Activated CD4-positive, alpha-beta T cell treated with anti-CD3 and anti-CD28 coated beads, Interleukin-2, amount 50 U/mL, for 1 hour (primary cell): ENCODE data around the gene MAMDC2.

Source experiments
- DNase-seq: peaks from one replicate; pipeline ENCODE4 v3.0.0-alpha.2; 2020

MAMDC2 gene

DNA sequence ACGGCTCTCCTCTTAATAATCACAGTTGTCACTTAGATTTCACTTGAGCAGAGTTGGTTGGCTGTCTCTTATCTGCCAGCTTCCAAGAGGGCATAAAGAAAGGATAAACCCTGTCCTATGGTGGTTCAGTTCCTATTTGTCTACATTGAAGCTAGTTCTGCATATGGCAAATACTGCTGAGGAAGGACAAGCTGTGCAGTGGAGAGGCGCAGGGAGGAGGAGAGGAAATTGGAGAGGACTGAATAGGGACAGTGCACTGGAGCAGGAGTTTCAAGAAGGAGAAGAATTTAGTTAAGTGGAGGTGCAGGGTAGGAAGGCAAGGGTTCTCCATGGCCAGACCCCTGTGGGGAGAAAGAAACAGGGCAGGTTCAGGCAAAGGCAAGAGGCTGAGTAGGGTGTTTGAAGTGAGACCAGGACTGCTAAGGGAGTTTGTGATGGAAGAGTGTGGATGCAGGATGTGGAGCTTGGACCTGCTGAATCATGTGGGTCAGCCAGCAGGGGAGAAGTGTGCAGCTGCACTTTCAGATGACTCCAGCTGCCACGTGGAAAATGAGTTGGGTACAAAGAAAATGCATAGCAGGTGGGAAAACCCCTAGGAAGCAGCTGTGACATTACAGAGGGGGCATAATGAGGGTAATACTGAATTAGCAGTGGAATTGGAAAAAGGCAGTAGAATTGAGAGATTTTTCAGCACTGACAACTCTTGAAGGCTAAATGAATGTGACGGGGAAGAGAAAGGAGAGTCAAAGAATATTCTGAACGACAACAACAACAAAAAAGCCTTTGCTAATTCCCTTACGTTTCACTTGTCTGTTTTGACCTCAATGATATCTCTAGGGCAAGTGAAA is 66.8 kb downstream of the MAMDC2 start:
- no peak for DNase-seq

DNA sequence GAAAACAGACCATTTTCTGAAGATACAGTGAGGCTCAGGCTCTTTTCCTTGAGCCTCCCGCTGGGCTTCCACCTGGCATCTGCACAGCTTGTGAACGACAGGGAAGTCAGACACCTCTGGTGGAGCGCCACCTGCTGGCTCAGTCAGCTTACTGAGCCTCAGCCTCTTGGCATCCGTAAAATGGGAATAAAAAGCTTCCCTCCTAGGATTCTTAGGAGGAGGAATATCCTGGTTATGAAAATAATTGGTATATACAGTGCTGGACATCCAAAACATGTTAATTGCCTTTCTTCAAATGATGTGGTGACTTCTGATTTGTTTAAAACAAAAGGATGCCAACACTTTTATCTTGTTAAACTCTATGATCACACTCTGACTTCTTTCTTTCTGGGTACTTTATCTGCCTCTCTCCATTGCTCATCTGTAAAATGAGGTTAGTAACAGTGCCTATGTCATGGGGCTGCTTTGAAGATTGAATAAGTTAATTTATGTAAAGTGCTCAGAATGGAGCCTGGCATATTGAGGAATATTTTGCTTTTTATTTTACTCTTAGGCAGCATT is 67.5 kb downstream of the MAMDC2 start:
- peak; percentile 52 for DNase-seq

DNA sequence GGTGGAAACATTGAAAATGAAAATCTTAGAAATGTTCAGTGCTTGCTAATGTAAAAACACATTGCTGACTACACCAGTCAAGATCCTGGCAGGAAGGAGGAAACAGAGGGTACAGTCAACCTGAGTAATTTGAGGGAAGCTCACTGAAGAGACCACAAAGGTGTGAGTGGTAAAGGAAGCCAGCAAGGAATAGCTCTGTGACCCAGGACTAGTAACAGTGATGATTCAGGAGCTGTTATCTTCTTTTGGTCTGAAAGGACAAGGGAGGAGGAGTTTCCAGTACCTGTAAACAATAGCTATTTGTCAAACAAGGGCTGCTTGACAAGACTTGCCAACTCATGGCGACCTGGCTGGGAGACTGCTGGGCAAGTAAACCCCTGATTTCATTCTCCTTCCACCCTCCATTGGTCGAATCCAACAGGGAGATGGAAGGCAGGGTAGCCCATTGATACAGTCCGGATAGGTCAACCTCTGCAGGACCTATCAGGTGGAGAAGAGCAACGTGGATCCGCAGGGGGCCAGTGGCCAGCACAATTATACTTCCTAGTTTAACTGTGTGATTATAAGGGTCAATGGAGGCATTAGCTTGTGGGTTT is 68.1 kb downstream of the MAMDC2 start:
- DNase-seq = no peak

DNA sequence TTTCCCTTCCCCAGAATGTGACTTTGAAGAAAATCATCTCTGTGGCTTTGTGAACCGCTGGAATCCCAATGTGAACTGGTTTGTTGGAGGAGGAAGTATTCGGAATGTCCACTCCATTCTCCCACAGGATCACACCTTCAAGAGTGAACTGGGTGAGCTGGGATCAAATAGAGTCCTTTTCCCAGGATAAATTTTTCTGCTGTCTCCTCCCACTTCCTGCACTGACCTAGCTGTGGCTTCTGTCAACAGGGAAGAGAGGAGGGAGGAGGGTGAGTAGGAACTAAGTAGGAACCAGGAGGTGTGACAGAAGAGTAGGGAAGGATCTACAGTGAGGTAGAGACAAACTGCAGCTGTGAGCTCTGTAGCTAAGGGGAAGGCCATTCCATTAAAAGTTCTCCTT is 69.3 kb downstream of the MAMDC2 start:
- no peak for DNase-seq

DNA sequence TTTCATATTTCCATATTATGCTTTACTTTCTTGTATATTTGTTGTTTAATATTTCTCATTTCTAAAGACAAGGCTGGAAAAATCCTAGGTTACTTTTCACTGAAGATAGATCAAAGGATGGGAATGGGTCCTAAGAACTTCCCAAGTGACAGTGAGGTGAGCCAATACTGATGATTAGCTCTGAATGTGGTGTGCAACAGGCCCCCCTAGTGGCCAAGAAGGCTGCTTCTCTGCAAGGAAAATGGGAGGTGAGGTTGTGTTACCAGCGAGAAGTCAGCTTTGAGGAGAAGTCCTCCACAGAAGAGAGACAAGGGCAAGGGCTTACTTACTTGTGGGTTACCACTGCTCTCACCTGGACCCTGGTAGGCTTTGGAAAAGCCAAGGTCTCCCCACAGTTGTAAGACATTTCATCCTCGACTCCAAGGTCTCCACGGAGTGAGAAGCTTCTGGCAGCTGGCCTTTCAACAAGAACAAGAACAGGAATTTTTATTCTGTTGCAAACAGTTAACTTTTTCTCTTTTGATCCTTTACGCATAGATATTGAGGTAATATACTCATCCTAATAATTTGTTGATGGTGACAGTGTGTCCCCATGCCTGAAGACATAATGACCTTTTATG is 69.9 kb downstream of the MAMDC2 start:
- no peak for DNase-seq

DNA sequence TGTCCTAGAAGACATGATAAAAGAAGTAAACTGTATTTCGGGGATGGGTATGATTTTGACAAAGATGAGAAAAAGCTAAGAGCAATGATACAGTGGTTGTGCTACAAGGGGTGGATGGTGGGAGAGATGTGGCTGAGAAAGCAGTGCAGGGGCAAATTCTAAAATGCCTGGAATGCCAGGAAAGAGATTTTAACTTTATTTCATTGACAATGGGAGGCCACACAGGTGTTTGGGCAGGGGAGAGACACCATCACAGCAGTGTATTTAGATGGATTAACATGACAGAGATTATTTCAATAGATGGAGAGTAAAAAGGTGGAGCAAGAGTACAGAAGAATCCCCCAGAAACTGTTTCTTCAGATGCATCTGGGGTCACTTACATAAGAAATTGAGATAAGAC is 71.2 kb downstream of the MAMDC2 start:
- no peak for DNase-seq

DNA sequence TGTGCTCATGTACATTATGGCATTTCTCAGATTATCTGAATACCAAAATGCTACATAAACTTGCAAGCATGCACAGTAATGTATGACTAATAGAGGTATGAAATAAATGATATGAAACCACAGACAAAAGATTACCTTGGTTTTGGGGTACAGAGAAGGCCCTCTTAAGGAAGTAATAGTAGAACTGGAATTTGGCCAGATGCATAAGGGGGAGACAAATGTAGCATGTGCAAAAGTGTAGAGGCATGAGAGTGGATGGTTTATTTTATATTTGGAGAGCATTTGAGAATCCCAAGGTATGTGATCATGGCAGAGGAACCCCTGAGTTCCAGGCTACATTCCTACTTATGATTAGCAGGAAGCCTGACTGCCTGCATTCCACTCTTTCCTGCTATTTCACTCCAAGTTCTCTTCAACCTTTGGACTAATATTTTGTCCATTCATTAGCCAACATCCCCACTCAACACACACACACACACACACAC is 74.2 kb downstream of the MAMDC2 start:
- no peak for DNase-seq

DNA sequence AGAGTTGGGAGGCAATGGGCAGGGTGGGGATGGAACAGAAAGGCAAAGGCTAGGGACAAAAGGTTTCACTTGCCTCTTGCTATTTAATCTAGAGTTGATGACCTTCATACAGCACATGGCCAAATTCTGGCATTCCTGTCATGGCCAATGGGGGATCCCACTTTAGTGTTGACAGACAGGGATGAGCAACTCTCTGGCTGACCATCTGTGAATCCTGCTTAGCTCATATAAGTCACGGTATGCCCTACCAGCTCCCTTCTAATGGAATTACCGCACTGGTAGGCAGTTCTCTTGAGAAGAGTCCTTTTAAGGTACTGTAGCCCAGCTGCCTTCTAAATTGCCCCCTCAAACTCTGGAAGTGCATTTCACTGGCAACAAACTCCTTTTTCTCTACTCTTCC is 76.1 kb downstream of the MAMDC2 start:
- no peak for DNase-seq

DNA sequence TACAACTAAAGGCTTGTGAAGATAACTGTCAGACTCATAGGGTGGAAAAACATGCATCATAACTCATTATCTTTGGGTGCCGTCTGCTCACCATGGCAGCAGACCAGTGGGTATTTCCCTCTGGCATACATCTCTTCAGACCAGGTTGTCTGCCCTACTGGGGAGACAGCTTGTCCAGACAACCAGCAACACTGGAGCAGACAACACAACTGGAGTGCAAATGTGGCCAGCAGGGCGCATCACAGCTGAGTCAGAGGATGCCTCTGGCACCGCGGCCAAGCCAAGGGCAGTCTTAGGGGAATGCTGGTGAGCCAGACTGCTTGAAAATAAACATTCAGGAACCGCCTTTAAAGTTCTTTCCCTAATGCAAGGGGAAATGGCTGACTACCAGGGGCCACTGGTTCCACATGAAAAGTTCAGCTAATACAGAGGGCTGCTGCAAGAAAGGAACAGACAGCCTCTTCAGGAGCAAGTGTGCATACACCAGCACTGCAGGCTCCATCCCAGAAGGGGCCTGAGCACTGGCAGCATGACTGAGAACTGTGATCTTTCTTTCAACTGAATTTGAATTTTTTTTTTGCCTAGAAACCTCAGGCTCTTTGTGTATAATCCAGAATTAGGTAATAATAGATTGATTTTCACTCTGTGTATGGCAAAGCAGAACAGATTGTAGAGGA is 77.3 kb downstream of the MAMDC2 start:
- DNase-seq = no peak

DNA sequence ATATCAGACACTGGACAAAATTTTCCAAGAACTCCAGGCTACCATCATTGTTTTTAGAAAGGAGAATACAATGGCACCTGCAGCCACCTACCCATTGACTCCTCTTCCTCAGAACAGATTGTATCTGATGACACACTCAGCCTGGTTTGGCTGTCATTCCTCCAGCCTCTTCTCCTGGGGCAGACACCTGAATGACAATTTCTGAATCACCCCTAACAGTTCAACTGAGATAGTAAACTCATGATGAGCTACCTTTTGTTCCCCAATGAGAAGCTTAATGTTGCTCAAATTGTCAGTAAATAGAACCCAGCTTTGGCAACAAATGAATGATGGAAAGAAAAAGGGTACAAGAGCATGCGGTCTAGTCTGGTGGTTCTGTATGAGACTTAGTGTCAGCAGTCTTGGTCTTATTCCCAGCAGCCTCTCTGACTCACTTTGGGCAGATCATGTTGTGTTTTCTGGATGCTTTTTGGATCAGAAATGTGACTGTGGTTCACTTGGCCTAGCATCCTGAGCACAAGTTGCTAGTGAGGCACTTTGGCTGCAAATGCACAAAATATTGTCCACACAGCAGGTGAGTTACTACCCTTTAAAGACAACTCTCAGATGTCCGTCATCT is 78.3 kb downstream of the MAMDC2 start:
- DNase-seq = no peak

DNA sequence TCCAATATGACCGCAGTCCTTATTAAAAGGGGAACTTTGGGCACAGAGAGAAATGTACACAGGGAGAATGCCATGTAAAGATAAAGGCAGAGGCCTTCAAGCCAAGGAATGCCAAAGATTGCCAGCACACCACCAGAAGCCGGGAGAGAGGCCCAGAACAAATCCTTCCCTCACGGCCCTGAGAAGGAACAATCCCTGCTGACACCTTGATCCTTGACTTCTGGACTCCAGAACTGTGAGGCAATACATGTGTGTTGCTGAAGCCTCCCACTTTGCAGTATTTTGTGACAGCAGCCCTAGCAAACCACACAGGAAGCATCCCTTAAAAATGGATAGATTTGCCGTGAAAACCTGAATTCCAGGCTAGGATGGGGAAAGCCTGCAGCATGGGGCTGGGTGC is 80.0 kb downstream of the MAMDC2 start:
- DNase-seq = no peak

DNA sequence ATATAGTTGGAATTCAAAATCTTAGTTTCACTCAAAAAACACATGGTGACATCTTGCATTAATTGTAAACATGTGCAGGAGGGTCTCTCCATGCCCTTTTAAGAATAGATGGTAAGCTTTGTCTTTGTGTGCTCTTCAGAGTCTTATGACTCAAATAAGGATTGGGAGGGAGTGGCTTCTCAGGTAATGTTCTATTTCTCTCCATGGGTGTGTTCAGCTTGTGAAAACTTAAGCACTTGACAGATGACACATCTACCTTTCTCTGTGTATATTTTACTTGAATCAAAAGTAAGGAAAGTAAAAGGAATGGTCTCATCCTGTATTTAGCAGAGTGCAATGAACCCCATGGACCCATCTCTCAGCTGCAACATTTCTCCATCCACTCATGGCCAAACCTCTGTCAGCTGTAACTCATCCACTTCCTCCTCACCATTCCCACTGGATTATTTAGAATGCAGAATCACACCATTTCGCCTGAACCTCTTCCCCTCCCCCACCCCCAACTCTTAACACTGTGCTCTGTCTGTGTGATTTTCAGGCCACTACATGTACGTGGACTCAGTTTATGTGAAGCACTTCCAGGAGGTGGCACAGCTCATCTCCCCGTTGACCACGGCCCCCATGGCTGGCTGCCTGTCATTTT is 82.1 kb downstream of the MAMDC2 start:
- DNase-seq = no peak

DNA sequence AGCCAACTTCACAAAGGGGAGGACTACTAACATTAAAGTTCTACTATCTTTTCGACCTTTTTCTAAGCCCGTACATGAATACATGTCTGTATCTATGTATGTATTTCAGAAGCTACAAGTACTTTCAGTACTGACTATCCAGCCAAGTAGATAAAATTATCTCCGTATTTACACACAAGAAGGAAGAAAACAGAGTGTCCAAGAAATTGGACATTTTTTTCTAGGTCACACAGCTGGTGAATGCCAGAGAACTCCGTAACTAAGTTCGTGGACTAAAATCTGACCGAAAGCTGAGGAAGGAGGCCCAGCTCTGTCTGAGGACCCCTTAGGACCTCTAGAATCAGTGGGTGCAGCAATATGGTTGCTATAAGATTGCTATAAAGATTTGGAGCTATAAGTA is 83.4 kb downstream of the MAMDC2 start:
- DNase-seq = no peak

DNA sequence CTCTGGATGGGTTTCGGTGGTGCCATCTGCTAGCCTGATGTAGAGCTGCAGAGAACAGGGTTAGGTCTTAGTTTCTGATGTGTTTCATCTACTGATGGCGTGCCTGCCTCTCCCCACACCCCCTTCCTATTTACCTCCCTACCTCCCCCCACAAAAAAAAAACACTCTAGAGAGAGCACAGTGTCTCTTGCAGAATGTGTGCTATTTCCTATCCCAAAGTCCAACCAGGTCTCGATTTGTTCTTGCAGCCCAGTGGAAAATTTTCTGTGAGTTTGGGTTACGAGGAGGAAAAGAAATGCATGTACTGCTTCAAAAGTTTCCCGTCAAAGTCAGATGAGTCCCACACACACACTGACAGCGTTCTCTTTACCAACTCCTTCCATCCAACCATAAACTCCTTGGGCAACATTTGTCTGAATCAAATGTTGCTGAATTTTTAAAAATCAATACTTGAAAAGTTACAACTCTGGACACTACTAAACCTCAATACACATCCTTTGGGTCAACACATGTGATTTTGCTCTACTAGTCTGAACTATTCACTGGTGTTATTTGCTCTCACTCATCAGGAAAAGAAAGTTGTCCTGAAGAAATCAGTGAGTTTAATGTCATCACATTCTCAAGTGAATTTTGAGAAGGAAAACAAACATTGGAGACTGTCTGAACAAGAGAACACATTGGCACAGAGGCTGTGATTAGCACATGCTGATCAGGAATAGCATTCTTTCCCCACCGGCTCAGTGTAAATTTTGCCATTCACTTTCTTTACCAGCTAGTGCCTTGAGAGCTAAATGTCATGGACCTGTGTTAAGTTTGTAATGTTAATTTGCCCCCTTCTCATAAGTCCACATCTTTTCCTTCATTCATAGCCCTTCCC is 84.1 kb downstream of the MAMDC2 start:
- DNase-seq = no peak

DNA sequence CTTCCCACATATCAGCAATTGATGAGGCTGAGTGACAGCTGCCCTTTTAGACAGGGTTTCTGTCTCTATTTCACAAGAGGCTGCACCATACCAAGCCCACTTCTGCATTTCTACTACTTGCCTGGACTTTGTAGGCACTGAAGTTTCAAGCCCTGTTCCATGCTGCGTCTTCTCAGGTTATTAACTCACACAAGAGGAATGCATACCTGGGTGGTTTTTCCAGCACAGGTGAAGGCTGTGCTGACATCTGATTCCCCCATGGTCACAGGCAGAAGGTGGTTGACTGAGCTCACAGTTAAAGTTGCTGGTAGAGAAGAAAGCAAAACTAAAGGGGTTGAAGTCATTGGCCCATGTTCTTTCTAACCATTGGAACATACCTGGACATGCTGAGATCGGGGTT is 86.6 kb downstream of the MAMDC2 start:
- no peak for DNase-seq

DNA sequence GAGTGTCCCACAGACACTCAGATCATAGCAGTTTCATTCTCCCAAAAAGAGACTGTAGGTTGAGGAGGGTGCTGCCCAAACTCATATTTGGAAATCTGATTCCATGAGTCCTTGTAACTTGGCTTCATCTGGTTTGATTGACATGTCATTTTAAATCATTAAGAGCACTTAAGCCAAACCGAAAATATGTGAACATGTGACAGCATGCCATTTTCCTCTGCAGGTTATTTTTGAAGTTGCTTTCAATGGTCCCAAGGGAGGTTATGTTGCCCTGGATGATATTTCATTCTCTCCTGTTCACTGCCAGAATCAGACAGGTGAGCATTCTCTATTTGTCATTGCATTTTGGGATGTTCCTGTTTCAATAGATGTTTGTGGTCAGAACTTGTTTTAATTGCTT is 87.6 kb downstream of the MAMDC2 start:
- DNase-seq = no peak

DNA sequence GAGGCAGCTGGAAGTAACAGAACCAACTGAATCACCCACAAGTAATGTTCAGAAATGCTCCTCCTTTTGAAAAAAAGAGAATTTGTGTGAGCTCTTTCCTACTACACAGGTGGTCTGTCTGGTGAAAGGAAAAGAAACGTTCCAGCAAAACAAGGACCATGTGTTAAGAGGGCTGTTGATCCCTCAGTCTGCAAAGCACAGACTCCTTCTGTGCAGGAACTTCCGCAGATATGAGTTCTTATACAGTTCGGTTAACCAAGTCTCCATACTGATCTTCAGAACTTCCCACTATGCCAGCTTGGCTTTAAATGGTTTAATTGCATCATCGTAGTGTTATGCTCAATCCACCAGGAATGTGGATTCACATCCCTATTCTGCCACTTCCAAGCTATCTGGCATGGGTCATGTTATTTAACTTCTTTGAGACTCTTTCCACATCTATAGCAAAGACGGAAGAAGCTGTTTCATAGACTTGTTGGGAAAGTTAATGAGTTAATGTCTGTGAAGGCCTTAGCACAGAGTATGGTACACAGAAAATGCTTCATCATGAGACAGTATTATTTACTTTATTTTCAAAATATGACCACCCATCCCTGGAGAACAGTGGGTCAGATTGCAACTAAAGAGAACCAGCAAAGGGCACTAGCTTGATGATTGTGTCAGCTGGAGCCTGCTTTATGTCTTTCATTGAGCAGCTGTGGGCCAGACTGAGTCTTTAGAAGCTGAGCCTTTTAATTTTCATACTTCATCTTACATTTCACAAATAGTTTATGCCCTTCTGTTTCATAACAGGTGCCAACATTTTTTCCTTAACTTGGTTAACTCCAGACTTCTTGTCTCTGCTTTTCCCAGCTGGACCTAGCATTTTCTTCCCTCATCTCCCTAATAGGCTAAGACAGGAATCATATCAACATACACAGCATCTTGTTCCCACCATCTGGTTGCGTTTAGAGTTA is 89.9 kb downstream of the MAMDC2 start:
- DNase-seq = no peak

DNA sequence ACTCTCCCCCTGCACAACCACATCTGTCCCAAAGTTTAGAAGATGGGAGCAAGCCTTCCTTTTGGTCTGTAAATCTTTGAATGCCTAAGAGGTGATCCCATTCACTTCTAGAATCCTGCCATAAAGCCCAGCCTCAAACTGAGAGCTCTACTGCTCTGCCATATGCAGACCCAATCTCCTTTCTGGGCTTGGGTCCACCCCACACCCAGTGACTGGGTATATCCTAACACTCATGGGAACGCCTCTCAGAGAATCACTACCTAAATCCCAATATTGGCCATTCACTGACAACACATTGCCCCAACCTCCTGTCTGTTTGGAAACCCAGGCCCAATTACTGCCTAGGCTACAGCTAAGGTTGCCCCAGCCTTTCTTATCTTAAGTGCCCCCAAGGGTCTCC is 90.7 kb downstream of the MAMDC2 start:
- DNase-seq = no peak

DNA sequence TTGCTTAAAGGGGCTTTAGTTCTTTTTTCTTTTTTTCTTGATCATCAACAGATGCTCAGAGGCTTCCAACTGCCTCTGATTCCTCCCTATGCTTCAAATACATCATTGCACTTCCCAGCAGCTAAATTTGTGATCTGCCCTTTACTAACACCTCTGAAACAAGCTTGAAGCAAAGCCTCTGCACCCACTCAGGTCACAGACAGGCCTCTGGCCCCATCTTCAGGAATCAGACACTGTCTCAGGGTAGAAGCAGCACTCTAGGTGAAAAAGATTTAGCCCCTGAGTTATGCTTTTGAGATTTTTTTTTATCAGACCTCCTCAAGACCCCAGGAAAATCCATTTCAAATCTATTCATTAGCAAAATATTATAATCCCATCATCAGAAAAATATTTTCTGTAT is 91.5 kb downstream of the MAMDC2 start:
- no peak for DNase-seq

DNA sequence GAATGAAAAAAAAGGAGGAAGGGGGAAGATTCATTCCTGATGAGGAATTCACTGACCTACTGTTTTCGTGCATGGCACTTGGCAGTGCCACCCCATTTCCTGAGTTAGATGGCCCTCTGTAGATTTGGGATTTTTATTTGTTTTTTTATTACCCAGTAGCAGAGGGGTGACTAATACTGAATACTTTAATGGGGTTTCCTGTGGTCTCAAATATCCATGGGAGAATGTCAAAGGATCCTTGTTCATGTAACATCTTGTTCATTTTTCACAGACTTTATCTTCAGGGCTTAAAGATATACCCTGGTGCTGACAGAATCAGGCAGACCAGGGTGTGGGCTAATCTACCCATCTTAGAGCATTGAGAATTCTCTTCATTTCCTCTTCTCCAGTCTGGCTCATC is 93.0 kb downstream of the MAMDC2 start:
- DNase-seq = no peak
